Hepatocyte (in vitro differentiated cells): ENCODE data around the gene SPRED2.

Source experiments
- CTCF ChIP-seq: fragments of 200-600 bp; sonication (generic); IDR thresholded peaks from 2 replicates; pipeline ENCODE4 v1.5.1; 2016; ENCODE audit warnings: antibody characterized with exemption, mild to moderate bottlenecking; ENCODE audit not compliant: poor library complexity
- EZH2 ChIP-seq: fragments of 200-600 bp; sonication (generic); IDR thresholded peaks from 2 replicates; pipeline ENCODE4 v1.6.1; 2016; ENCODE audit warnings: antibody characterized with exemption, mild to moderate bottlenecking, borderline replicate concordance
- EZH2phosphoT487 ChIP-seq: fragments of 200-600 bp; sonication (generic); IDR thresholded peaks from one replicate; pipeline ENCODE4 v1.6.1; 2018; ENCODE audit warnings: antibody characterized with exemption, mild to moderate bottlenecking, low read depth, moderate library complexity; ENCODE audit not compliant: unreplicated experiment, severe bottlenecking

GRCh38 chr2:65438137-65438899 lies 5.9 kb upstream of the SPRED2 start:
- TF ChIP-seq CTCF: no peak
- no peak for TF ChIP-seq EZH2phosphoT487
- no peak for TF ChIP-seq EZH2
